ENCODE data around the gene SLC6A19.
A peak's percentile ranks its signal among the peaks of the same experiment; 100 is the strongest.

Gene SLC6A19

DNA sequence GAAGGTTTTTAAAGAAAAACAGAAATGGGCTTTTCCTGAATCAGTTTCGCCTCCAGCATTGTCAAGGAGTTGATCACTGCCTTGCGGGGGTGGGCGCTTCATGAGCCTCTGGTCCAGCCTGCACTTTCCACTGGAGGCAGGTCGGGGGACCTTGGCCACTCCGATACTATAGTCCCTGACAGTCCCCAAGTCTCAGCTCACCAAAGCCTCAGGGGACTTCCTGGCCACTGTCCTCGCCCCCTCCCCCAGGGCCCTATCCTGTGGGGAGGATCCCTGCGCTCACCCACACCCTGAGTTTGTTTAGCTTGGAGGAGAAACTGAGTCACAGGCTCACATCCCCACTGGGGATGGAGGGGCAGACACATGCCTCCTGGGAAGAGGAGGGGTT is 1.4 kb downstream of the SLC6A19 start:
- Mint-ChIP-seq H3K4me3 (no peak overlapping the region), H3K27me3 (ENCODE audit: low read depth) (peaks cover 12% of the 10 kb centered on the region), H3K4me1 (peaks cover 23% of the 10 kb centered on the region), H3K27ac (no peak overlapping the region), H3K9me3 (no peaks in the 10 kb centered on the region), H3K36me3 (ENCODE audit: low read depth) (no peaks in the 10 kb centered on the region)
- no peak for TF ChIP-seq CTCF (IDR thresholded peaks at IDR 0.05; ENCODE audit: unreplicated experiment in 3 of 3)

GRCh38 chr5:1203311-1203967 is 2.0 kb downstream of the SLC6A19 start:
- Mint-ChIP-seq H3K27ac (no peak overlapping the region), H3K27me3 (ENCODE audit: low read depth) (peaks cover 18% of the 10 kb centered on the region), H3K9me3 (no peaks in the 10 kb centered on the region), H3K4me1 (peaks cover 25% of the 10 kb centered on the region), H3K4me3 (no peak overlapping the region), H3K36me3 (ENCODE audit: low read depth) (no peaks in the 10 kb centered on the region)
- TF ChIP-seq CTCF (IDR thresholded peaks at IDR 0.05; ENCODE audit: unreplicated experiment in 3 of 3), result no peak

- no peaks in the 10 kb centered on the region for H3K36me3 Mint-ChIP-seq (ENCODE audit: low read depth)
- peaks cover 18% of the 10 kb centered on the region for H3K27me3 Mint-ChIP-seq (ENCODE audit: low read depth)
- peaks cover 25% of the 10 kb centered on the region for H3K4me1 Mint-ChIP-seq
- no peak for TF ChIP-seq CTCF (IDR thresholded peaks at IDR 0.05; ENCODE audit: unreplicated experiment in 3 of 3)
- H3K9me3 Mint-ChIP-seq, result no peaks in the 10 kb centered on the region
- H3K27ac Mint-ChIP-seq, result peak overlapping the region in 1 of 3 experiments; percentile 90
- H3K4me3 Mint-ChIP-seq, result no peak overlapping the region
Measured at GRCh38 chr5:1203968-1204692, 2.7 kb downstream of the SLC6A19 start.

- Mint-ChIP-seq H3K27me3 (ENCODE audit: low read depth) (peaks cover 18% of the 10 kb centered on the region), H3K9me3 (no peaks in the 10 kb centered on the region), H3K27ac (peak overlapping the region; percentile 58 to 93 (median 90)), H3K4me3 (peak overlapping the region in 1 of 3 experiments; percentile 61), H3K4me1 (peaks cover 25% of the 10 kb centered on the region), H3K36me3 (ENCODE audit: low read depth) (no peaks in the 10 kb centered on the region)
- TF ChIP-seq CTCF (IDR thresholded peaks at IDR 0.05; ENCODE audit: unreplicated experiment in 3 of 3), result peak; percentile 49 to 78 (median 59)
Measured at GRCh38 chr5:1204693-1205242, 3.4 kb downstream of the SLC6A19 start.

- no peaks in the 10 kb centered on the region for H3K9me3 Mint-ChIP-seq
- TF ChIP-seq CTCF (IDR thresholded peaks at IDR 0.05; ENCODE audit: unreplicated experiment in 3 of 3), result no peak
- H3K4me3 Mint-ChIP-seq, result no peak overlapping the region
- peaks cover 21% of the 10 kb centered on the region for H3K27me3 Mint-ChIP-seq (ENCODE audit: low read depth)
- peaks cover 25% of the 10 kb centered on the region for H3K4me1 Mint-ChIP-seq
- peak overlapping the region; percentile 58 to 93 (median 90) for H3K27ac Mint-ChIP-seq
- H3K36me3 Mint-ChIP-seq (ENCODE audit: low read depth), result no peaks in the 10 kb centered on the region
Measured at GRCh38 chr5:1205255-1206180, 4.1 kb downstream of the SLC6A19 start.

All from nephron (organoid).